WTC11 (cell line): ENCODE data around the gene RNF151. TPM values are rescaled to one million over a fixed set of nuclear protein-coding genes. Genes with fewer than 3 reads are reported as not detected.

ENCODE experiments used
- ATAC-seq: fragments of 200-7000 bp; cut with Tn5 transposase; 2 replicates; pipeline ENCODE4 v1.10.0; 2021; ENCODE audit warnings: mild to moderate bottlenecking, moderate library complexity
- CTCF ChIA-PET: fragments of 300-600 bp; sonication (Branson Sonifier 250); formaldehyde crosslinking; loops from one replicate; lab custom pipeline; 2021; ENCODE audit warnings: antibody characterized with exemption; lab: Charles Lee
- POLR2A ChIA-PET: fragments of 350-600 bp; sonication (Branson Sonifier 250); formaldehyde crosslinking; loops from one replicate; lab custom pipeline; 2021; ENCODE audit warnings: antibody characterized with exemption; lab: Charles Lee
- DNase-seq: peaks from one replicate; pipeline ENCODE4 v3.0.0; 2021; ENCODE audit warnings: low spot score
- H3K27ac Mint-ChIP-seq: 2 replicates; pipeline ENCODE4 v1.8.0; 2021; ENCODE audit warnings: mixed read lengths
- H3K27me3 Mint-ChIP-seq: 2 replicates; pipeline ENCODE4 v1.8.0; 2021; ENCODE audit warnings: low read depth, mild to moderate bottlenecking, moderate library complexity, mixed read lengths
- H3K36me3 Mint-ChIP-seq: 2 replicates; pipeline ENCODE4 v1.8.0; 2021; ENCODE audit warnings: mixed read lengths
- H3K4me1 Mint-ChIP-seq: 2 replicates; pipeline ENCODE4 v1.8.0; 2022; ENCODE audit warnings: mixed read lengths
- H3K4me3 Mint-ChIP-seq: 2 replicates; pipeline ENCODE4 v1.8.0; 2021; ENCODE audit warnings: mild to moderate bottlenecking, moderate library complexity, mixed read lengths
- H3K9me3 Mint-ChIP-seq: 2 replicates; pipeline ENCODE4 v1.8.0; 2021; ENCODE audit warnings: mixed read lengths
- AFF4 ChIP-seq: sonication (generic); formaldehyde crosslinking; IDR thresholded peaks from 2 replicates; pipeline ENCODE4 v1.8.1; 2023; ENCODE audit warnings: mild to moderate bottlenecking, missing genetic modification reagents, borderline replicate concordance
- ESRRA ChIP-seq: sonication (generic); formaldehyde crosslinking; IDR thresholded peaks from 2 replicates; pipeline ENCODE4 v1.8.1; 2022; ENCODE audit warnings: mild to moderate bottlenecking, missing genetic modification reagents, borderline replicate concordance
- FOXP1 ChIP-seq: sonication (generic); formaldehyde crosslinking; IDR thresholded peaks from 2 replicates; pipeline ENCODE4 v1.8.0; 2022; ENCODE audit warnings: missing genetic modification reagents, mild to moderate bottlenecking, moderate library complexity, borderline replicate concordance
- IRF2 ChIP-seq: sonication (generic); formaldehyde crosslinking; IDR thresholded peaks from 2 replicates; pipeline ENCODE4 v1.8.0; 2022; ENCODE audit warnings: low read depth, missing genetic modification reagents, borderline replicate concordance
- MYBL2 ChIP-seq: sonication (generic); formaldehyde crosslinking; IDR thresholded peaks from 2 replicates; pipeline ENCODE4 v1.8.1; 2023; ENCODE audit warnings: mild to moderate bottlenecking, moderate library complexity, missing genetic modification reagents
- OVOL2 ChIP-seq: fragments of 250-450 bp; sonication (Bioruptor Pico); IDR thresholded peaks from 2 replicates; pipeline ENCODE4 v1.9.0; 2021; ENCODE audit warnings: mild to moderate bottlenecking, borderline replicate concordance
- SMAD3 ChIP-seq: sonication (generic); formaldehyde crosslinking; IDR thresholded peaks from 2 replicates; pipeline ENCODE4 v1.8.0; 2022; ENCODE audit warnings: missing genetic modification reagents, mild to moderate bottlenecking, borderline replicate concordance
- ZNF232 ChIP-seq: sonication (generic); formaldehyde crosslinking; IDR thresholded peaks from 2 replicates; pipeline ENCODE4 v1.8.0; 2022; ENCODE audit warnings: mild to moderate bottlenecking, missing genetic modification reagents
- ZNF423 ChIP-seq: fragments of 250-450 bp; sonication (Bioruptor Pico); IDR thresholded peaks from 2 replicates; pipeline ENCODE4 v2.1.2; 2022; ENCODE audit warnings: mild to moderate bottlenecking, moderate library complexity
- total RNA-seq: library from RNA; stranded (reverse); gene quantifications from 3 replicates; pipeline ENCODE4 v1.2.3, GENCODE V29; 2021
- TF ChIP-seq, protein P1 (sequence below): sonication (generic); formaldehyde crosslinking; IDR thresholded peaks from 2 replicates; pipeline ENCODE4 v1.8.1; 2022; ENCODE audit warnings: missing genetic modification reagents, borderline replicate concordance
- TF ChIP-seq, protein P2 (sequence below): sonication (generic); formaldehyde crosslinking; IDR thresholded peaks from 2 replicates; pipeline ENCODE4 v1.8.0; 2022; ENCODE audit warnings: mild to moderate bottlenecking, missing genetic modification reagents
- TF ChIP-seq, protein P3 (sequence below): sonication (generic); formaldehyde crosslinking; IDR thresholded peaks from 2 replicates; pipeline ENCODE4 v1.8.1; 2023; ENCODE audit warnings: mild to moderate bottlenecking, moderate library complexity, missing genetic modification reagents
- TF ChIP-seq, protein P4 (sequence below): sonication (generic); formaldehyde crosslinking; IDR thresholded peaks from 2 replicates; pipeline ENCODE4 v1.8.0; 2022; ENCODE audit warnings: mild to moderate bottlenecking, missing genetic modification reagents
- TF ChIP-seq, protein P5 (sequence below): fragments of 250-450 bp; sonication (Bioruptor Pico); IDR thresholded peaks from 2 replicates; pipeline ENCODE4 v1.9.0; 2021; ENCODE audit warnings: mild to moderate bottlenecking, borderline replicate concordance
- TF ChIP-seq, protein P6 (sequence below): sonication (generic); formaldehyde crosslinking; IDR thresholded peaks from 2 replicates; pipeline ENCODE4 v1.8.0; 2022; ENCODE audit warnings: mild to moderate bottlenecking, missing genetic modification reagents

RNF151 gene
- total RNA-seq, 1 experiment from 2014 or later = 0.31 TPM

GRCh38 chr16:1990101-1990350 is 23.4 kb downstream of the RNF151 start (continued):
- TF ChIP-seq OVOL2 (CRISPR knock-in tag) = no peak
- TF ChIP-seq, protein P1, sequence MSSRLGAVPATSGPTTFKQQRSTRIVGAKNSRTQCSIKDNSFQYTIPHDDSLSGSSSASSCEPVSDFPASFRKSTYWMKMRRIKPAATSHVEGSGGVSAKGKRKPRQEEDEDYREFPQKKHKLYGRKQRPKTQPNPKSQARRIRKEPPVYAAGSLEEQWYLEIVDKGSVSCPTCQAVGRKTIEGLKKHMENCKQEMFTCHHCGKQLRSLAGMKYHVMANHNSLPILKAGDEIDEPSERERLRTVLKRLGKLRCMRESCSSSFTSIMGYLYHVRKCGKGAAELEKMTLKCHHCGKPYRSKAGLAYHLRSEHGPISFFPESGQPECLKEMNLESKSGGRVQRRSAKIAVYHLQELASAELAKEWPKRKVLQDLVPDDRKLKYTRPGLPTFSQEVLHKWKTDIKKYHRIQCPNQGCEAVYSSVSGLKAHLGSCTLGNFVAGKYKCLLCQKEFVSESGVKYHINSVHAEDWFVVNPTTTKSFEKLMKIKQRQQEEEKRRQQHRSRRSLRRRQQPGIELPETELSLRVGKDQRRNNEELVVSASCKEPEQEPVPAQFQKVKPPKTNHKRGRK (CRISPR knock-in tag) = no peak

DNA sequence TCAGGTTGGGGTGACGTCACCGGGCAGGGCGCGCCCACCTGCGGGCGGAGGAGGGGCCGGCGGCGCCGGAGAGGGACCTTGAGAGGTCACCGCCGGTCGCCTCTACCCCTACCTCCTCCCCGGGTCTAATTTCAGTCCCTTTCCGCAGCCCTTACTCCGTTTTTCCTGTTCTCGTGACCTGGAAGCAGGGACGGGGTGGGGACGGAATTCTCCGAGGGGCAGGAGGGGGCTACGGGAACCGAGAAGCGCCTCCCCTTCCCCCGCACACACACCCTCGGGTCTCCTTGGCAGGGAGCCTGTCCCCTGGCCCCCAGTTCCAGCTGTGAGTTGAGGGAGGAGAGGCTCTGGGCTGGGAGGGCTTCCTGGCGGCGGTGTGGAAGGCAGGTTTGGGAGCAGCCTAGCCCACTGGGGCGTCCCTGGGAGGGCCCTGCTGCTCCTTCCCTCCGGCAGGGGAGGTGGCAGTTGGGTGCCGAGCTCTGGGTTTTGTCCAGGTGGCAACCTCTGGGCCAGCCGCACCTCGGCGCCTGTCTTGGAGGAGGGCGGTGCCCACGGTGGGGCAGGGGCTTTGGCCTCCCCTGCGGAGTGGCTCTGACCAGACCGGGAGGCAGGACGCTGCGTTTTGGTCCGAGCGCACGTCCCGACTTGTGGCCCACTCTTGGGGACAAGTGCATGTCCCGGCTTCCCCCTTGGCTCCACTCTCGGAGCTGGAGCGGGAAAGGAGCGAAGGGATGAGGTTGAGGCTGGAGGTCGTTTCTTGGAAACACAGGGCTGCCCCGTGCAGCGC is 23.9 kb downstream of the RNF151 start:
- TF ChIP-seq ESRRA (CRISPR knock-in tag) = peak; percentile 46; the same call in 1 of the 2 replicates
- TF ChIP-seq, protein P2, sequence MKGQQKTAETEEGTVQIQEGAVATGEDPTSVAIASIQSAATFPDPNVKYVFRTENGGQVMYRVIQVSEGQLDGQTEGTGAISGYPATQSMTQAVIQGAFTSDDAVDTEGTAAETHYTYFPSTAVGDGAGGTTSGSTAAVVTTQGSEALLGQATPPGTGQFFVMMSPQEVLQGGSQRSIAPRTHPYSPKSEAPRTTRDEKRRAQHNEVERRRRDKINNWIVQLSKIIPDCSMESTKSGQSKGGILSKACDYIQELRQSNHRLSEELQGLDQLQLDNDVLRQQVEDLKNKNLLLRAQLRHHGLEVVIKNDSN = 0 out of 2 replicates have a peak, but pooled peaks have one; percentile 27
- TF ChIP-seq, protein P3, sequence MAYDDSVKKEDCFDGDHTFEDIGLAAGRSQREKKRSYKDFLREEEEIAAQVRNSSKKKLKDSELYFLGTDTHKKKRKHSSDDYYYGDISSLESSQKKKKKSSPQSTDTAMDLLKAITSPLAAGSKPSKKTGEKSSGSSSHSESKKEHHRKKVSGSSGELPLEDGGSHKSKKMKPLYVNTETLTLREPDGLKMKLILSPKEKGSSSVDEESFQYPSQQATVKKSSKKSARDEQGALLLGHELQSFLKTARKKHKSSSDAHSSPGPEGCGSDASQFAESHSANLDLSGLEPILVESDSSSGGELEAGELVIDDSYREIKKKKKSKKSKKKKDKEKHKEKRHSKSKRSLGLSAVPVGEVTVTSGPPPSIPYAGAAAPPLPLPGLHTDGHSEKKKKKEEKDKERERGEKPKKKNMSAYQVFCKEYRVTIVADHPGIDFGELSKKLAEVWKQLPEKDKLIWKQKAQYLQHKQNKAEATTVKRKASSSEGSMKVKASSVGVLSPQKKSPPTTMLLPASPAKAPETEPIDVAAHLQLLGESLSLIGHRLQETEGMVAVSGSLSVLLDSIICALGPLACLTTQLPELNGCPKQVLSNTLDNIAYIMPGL = 0 out of 2 replicates have a peak, but pooled peaks have one; percentile 16
- TF ChIP-seq ZNF423 (CRISPR knock-in tag) = peak; percentile 50
- no peak for TF ChIP-seq AFF4 (CRISPR knock-in tag)
- TF ChIP-seq, protein P4, sequence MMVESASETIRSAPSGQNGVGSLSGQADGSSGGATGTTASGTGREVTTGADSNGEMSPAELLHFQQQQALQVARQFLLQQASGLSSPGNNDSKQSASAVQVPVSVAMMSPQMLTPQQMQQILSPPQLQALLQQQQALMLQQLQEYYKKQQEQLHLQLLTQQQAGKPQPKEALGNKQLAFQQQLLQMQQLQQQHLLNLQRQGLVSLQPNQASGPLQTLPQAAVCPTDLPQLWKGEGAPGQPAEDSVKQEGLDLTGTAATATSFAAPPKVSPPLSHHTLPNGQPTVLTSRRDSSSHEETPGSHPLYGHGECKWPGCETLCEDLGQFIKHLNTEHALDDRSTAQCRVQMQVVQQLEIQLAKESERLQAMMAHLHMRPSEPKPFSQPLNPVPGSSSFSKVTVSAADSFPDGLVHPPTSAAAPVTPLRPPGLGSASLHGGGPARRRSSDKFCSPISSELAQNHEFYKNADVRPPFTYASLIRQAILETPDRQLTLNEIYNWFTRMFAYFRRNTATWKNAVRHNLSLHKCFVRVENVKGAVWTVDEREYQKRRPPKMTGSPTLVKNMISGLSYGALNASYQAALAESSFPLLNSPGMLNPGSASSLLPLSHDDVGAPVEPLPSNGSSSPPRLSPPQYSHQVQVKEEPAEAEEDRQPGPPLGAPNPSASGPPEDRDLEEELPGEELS (CRISPR knock-in tag) = no peak
- peak; percentile 39; the same call in 1 of the 2 replicates for TF ChIP-seq FOXP1 (CRISPR knock-in tag)
- 0 out of 2 replicates have a peak, but pooled peaks have one; percentile 46 for TF ChIP-seq IRF2 (CRISPR knock-in tag)
- TF ChIP-seq, protein P5, sequence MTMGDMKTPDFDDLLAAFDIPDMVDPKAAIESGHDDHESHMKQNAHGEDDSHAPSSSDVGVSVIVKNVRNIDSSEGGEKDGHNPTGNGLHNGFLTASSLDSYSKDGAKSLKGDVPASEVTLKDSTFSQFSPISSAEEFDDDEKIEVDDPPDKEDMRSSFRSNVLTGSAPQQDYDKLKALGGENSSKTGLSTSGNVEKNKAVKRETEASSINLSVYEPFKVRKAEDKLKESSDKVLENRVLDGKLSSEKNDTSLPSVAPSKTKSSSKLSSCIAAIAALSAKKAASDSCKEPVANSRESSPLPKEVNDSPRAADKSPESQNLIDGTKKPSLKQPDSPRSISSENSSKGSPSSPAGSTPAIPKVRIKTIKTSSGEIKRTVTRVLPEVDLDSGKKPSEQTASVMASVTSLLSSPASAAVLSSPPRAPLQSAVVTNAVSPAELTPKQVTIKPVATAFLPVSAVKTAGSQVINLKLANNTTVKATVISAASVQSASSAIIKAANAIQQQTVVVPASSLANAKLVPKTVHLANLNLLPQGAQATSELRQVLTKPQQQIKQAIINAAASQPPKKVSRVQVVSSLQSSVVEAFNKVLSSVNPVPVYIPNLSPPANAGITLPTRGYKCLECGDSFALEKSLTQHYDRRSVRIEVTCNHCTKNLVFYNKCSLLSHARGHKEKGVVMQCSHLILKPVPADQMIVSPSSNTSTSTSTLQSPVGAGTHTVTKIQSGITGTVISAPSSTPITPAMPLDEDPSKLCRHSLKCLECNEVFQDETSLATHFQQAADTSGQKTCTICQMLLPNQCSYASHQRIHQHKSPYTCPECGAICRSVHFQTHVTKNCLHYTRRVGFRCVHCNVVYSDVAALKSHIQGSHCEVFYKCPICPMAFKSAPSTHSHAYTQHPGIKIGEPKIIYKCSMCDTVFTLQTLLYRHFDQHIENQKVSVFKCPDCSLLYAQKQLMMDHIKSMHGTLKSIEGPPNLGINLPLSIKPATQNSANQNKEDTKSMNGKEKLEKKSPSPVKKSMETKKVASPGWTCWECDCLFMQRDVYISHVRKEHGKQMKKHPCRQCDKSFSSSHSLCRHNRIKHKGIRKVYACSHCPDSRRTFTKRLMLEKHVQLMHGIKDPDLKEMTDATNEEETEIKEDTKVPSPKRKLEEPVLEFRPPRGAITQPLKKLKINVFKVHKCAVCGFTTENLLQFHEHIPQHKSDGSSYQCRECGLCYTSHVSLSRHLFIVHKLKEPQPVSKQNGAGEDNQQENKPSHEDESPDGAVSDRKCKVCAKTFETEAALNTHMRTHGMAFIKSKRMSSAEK = no peak
- 0 out of 2 replicates have a peak, but pooled peaks have one; percentile 30 for TF ChIP-seq SMAD3 (CRISPR knock-in tag)
- TF ChIP-seq MYBL2 (CRISPR knock-in tag) = no peak
- peak; percentile 27; the same call in 1 of the 2 replicates for TF ChIP-seq ZNF232 (CRISPR knock-in tag)
- TF ChIP-seq, protein P6, sequence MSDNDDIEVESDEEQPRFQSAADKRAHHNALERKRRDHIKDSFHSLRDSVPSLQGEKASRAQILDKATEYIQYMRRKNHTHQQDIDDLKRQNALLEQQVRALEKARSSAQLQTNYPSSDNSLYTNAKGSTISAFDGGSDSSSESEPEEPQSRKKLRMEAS (CRISPR knock-in tag) = peak; percentile 43; the same call in 1 of the 2 replicates
- ChIA-PET POLR2A (interaction anchor here (0.6 to 1.1 kb wide), 2 partner anchors 20 to 47 kb away, joined by 3 to 4 read pairs; partner anchors contain the start of gene MSRB1), CTCF (interaction anchor here (0.8 to 6.4 kb wide), 7 partner anchors 10 to 205 kb away, joined by 3 to 59 read pairs (median 3); no protein-coding TSS in a partner anchor)

More for the DNA sequence above, 23.9 kb downstream of the RNF151 start:
- ATAC-seq (peak; percentile 23), DNase-seq (peak; percentile 87)
- H3K9me3 Mint-ChIP-seq = no peaks in the 10 kb centered on the region
- peaks cover 17% of the 10 kb centered on the region for H3K4me1 Mint-ChIP-seq
- H3K4me3 Mint-ChIP-seq = peak overlapping the region; percentile 76
- peaks cover 5% of the 10 kb centered on the region; the same call in 1 of the 2 replicates for H3K36me3 Mint-ChIP-seq
- H3K27ac Mint-ChIP-seq = no peak overlapping the region
- peaks cover 24% of the 10 kb centered on the region for H3K27me3 Mint-ChIP-seq
